ENCODE measurements around the gene GPR108. TPM values are rescaled to one million over a fixed set of nuclear protein-coding genes. Genes with fewer than 3 reads are reported as not detected.

The GPR108 gene
- total and polyA plus RNA-seq, 2 of the 13 experiments (the other 11 are each of a cell fraction or from before 2014, with no cell fraction given) = 36.4 to 63.0 TPM

- TF ChIP-seq ZNF280D (CRISPR knock-in tag; IDR thresholded peaks at IDR 0.05) = 0 out of 2 replicates have a peak, but pooled peaks have one; percentile 39
- 0 out of 2 replicates have a peak, but pooled peaks have one; percentile 27 for TF ChIP-seq ZNF224 (CRISPR knock-in tag; IDR thresholded peaks at IDR 0.05)
- peak; percentile 83 for TF ChIP-seq RBM22 (optimal IDR thresholded peaks at IDR 0.05; ENCODE audit: low read length)
- TF ChIP-seq PHF21A (CRISPR knock-in tag; IDR thresholded peaks at IDR 0.05) = peak; percentile 25; the same call in 1 of the 2 replicates
- TF ChIP-seq ZFP82 (CRISPR knock-in tag; IDR thresholded peaks at IDR 0.05; ENCODE audit: borderline replicate concordance) = 0 out of 2 replicates have a peak, but pooled peaks have one; percentile 24
- TF ChIP-seq ZNF230 (CRISPR knock-in tag; IDR thresholded peaks at IDR 0.05) = no peak
- TF ChIP-seq ZNF619 (CRISPR knock-in tag; IDR thresholded peaks at IDR 0.05) = peak; percentile 33; the same call in 1 of the 2 replicates
- no peak for TF ChIP-seq ATM (IDR thresholded peaks at IDR 0.05; ENCODE audit: borderline replicate concordance)
- no peak for TF ChIP-seq MTA1 (CRISPR knock-in tag; IDR thresholded peaks at IDR 0.05; ENCODE audit: borderline replicate concordance)
- TF ChIP-seq NR2F6 (IDR thresholded peaks at IDR 0.05) = peak; percentile 82; the same call in 1 of the 2 replicates
- peak; percentile 77 for TF ChIP-seq NR2F6 (CRISPR knock-in tag; IDR thresholded peaks at IDR 0.05)
- TF ChIP-seq, protein P1, sequence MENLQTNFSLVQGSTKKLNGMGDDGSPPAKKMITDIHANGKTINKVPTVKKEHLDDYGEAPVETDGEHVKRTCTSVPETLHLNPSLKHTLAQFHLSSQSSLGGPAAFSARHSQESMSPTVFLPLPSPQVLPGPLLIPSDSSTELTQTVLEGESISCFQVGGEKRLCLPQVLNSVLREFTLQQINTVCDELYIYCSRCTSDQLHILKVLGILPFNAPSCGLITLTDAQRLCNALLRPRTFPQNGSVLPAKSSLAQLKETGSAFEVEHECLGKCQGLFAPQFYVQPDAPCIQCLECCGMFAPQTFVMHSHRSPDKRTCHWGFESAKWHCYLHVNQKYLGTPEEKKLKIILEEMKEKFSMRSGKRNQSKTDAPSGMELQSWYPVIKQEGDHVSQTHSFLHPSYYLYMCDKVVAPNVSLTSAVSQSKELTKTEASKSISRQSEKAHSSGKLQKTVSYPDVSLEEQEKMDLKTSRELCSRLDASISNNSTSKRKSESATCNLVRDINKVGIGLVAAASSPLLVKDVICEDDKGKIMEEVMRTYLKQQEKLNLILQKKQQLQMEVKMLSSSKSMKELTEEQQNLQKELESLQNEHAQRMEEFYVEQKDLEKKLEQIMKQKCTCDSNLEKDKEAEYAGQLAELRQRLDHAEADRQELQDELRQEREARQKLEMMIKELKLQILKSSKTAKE (CRISPR knock-in tag; IDR thresholded peaks at IDR 0.05; ENCODE audit: borderline replicate concordance) = peak; percentile 24
- peak; percentile 80; the same call in 1 of the 2 replicates for TF ChIP-seq ZNF280B (CRISPR knock-in tag; IDR thresholded peaks at IDR 0.05; ENCODE audit: borderline replicate concordance)
- no peak for TF ChIP-seq SUZ12 (IDR thresholded peaks at IDR 0.05; ENCODE audit: low read depth, low read length)
- TF ChIP-seq KAT7 (CRISPR knock-in tag; IDR thresholded peaks at IDR 0.05; ENCODE audit: borderline replicate concordance) = no peak
- no peak for TF ChIP-seq ZNF652 (CRISPR knock-in tag; IDR thresholded peaks at IDR 0.05; ENCODE audit: borderline replicate concordance, low read depth)
- peak; percentile 36 to 62; a peak in 1 of 4 replicates for TF ChIP-seq NR2F1 (CRISPR knock-in tag; IDR thresholded peaks at IDR 0.05)
- TF ChIP-seq RARA (CRISPR knock-in tag; IDR thresholded peaks at IDR 0.05) = no peak
- TF ChIP-seq FOXP1 (IDR thresholded peaks at IDR 0.05) = no peak
- TF ChIP-seq FOXP1 (CRISPR knock-in tag; IDR thresholded peaks at IDR 0.05) = 0 out of 2 replicates have a peak, but pooled peaks have one; percentile 14
- TF ChIP-seq CHD4 (IDR thresholded peaks at IDR 0.05; ENCODE audit: borderline replicate concordance, low read length) = peak; percentile 87
- peak; percentile 41 for TF ChIP-seq ZEB1 (IDR thresholded peaks at IDR 0.05; ENCODE audit: insufficient replicate concordance, low read depth)
- TF ChIP-seq ZNF552 (CRISPR knock-in tag; IDR thresholded peaks at IDR 0.05; ENCODE audit: borderline replicate concordance) = 0 out of 2 replicates have a peak, but pooled peaks have one; percentile 22
- TF ChIP-seq ZNF317 (CRISPR knock-in tag; IDR thresholded peaks at IDR 0.05) = 0 out of 2 replicates have a peak, but pooled peaks have one; percentile 1
Measured at GRCh38 chr19:6729573-6730152, 7.7 kb downstream of the GPR108 start (continued).
